PC-3 (cell line): ENCODE measurements around the gene CAMK2A.

ENCODE experiments used
- EZH2 ChIP-seq: fragments of 300-600 bp; sonication (generic); IDR thresholded peaks from one replicate; pipeline ENCODE4 v1.6.1; 2017; ENCODE audit warnings: antibody characterized with exemption, mild to moderate bottlenecking, low read length; ENCODE audit not compliant: unreplicated experiment
- TF ChIP-seq, protein P1 (sequence below): fragments of 300-600 bp; sonication (generic); conservative IDR thresholded peaks from 2 replicates; pipeline ENCODE4 v1.5.1; 2017; ENCODE audit warnings: antibody characterized with exemption, low read depth, mild to moderate bottlenecking, low read length

DNA sequence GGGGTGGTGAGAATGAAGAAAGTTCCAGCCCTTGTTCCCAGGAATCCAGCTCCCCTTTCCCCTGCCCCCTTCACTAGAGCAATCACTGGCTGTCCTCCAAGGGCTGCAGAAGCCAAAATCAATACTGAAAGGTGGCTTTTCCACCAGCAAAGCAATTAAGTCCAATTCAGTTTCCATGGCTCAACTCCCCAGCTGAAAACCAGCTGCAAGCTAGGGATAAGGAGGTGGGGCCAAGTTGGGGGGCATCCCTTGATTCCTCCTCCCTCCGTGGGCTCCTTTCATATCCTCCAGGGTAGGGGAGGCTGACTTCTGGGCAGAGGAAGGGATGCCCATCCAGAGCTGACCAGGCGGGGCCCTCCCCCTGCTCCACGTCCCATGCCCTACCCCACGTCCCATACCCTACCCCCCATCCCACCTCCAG is 22.7 kb downstream of the CAMK2A start:
- TF ChIP-seq EZH2: no peak
- TF ChIP-seq, protein P1, sequence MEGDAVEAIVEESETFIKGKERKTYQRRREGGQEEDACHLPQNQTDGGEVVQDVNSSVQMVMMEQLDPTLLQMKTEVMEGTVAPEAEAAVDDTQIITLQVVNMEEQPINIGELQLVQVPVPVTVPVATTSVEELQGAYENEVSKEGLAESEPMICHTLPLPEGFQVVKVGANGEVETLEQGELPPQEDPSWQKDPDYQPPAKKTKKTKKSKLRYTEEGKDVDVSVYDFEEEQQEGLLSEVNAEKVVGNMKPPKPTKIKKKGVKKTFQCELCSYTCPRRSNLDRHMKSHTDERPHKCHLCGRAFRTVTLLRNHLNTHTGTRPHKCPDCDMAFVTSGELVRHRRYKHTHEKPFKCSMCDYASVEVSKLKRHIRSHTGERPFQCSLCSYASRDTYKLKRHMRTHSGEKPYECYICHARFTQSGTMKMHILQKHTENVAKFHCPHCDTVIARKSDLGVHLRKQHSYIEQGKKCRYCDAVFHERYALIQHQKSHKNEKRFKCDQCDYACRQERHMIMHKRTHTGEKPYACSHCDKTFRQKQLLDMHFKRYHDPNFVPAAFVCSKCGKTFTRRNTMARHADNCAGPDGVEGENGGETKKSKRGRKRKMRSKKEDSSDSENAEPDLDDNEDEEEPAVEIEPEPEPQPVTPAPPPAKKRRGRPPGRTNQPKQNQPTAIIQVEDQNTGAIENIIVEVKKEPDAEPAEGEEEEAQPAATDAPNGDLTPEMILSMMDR: no peak
